Peyer's patch (tissue), 4 donors: ENCODE data around the gene RPS14.

ENCODE experiments used
- POLR2A ChIP-seq, 2 donors: fragments of 450-650 bp; IDR thresholded peaks; one replicate each; pipeline ENCODE4 v1.5.1; 2017; ENCODE audit warnings: antibody characterized with exemption in 2 of 2, mild to moderate bottlenecking in 2 of 2, moderate library complexity in 2 of 2
- TF ChIP-seq, protein P1 (sequence below), 6 experiments: fragments of 450-650 bp in 4 of 6; fragments of 200-600 bp in 2 of 6; sonication (generic) in 1 of 6; IDR thresholded peaks; one replicate each; pipeline ENCODE4 v1.5.1; 2017 to 2019; ENCODE audit warnings: antibody characterized with exemption in 6 of 6, mild to moderate bottlenecking in 3 of 6, moderate library complexity in 1 of 6

DNA sequence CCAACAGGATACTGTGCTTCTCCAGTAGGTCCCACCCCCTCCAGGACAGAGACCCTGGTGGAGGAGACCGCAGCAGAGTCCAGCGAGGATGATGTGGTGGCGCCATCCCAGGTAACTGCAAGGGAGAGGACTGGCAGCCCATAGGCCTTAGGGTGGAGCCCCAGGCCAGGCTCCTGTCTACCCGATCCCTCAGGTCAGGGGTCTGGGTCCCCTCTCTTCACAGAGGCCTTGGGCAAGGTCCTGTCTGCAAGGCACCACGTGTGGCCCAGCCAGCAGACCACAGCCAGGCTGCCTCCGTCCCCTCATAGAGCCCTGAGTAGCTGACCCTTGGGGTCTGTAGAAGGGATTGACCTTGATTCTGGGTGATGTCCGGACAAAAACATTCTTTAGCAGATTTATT, 56.9 kb downstream of the RPS14 start:
- TF ChIP-seq, protein P1, sequence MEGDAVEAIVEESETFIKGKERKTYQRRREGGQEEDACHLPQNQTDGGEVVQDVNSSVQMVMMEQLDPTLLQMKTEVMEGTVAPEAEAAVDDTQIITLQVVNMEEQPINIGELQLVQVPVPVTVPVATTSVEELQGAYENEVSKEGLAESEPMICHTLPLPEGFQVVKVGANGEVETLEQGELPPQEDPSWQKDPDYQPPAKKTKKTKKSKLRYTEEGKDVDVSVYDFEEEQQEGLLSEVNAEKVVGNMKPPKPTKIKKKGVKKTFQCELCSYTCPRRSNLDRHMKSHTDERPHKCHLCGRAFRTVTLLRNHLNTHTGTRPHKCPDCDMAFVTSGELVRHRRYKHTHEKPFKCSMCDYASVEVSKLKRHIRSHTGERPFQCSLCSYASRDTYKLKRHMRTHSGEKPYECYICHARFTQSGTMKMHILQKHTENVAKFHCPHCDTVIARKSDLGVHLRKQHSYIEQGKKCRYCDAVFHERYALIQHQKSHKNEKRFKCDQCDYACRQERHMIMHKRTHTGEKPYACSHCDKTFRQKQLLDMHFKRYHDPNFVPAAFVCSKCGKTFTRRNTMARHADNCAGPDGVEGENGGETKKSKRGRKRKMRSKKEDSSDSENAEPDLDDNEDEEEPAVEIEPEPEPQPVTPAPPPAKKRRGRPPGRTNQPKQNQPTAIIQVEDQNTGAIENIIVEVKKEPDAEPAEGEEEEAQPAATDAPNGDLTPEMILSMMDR (IDR thresholded peaks at IDR 0.05): no peak
- no peak for TF ChIP-seq POLR2A (IDR thresholded peaks at IDR 0.05)
